Upper lobe of left lung (tissue), 4 donors: ENCODE results near the gene GTPBP4.

ENCODE experiments used
- EP300 ChIP-seq, 4 donors: sonication (generic); formaldehyde crosslinking; IDR thresholded peaks; one replicate each; pipeline ENCODE4 v1.5.1; 2017; ENCODE audit warnings: antibody characterized with exemption in 4 of 4, control low read depth in 2 of 4
- POLR2A ChIP-seq, 4 donors: fragments of 450-650 bp; IDR thresholded peaks; one replicate each; pipeline ENCODE4 v1.5.1; 2016 to 2017; ENCODE audit warnings: antibody characterized with exemption in 4 of 4, mild to moderate bottlenecking in 2 of 4
- POLR2AphosphoS5 ChIP-seq, 2 donors: sonication (generic); formaldehyde crosslinking; IDR thresholded peaks; one replicate each; pipeline ENCODE4 v1.5.1; 2017; ENCODE audit warnings: antibody characterized with exemption in 2 of 2
- TF ChIP-seq, protein P1 (sequence below), 6 experiments: fragments of 450-650 bp in 4 of 6; fragments of 200-600 bp in 2 of 6; sonication (generic) in 2 of 6; IDR thresholded peaks; one replicate each; pipeline ENCODE4 v1.5.1; 2016 to 2019; ENCODE audit warnings: antibody characterized with exemption in 6 of 6

DNA sequence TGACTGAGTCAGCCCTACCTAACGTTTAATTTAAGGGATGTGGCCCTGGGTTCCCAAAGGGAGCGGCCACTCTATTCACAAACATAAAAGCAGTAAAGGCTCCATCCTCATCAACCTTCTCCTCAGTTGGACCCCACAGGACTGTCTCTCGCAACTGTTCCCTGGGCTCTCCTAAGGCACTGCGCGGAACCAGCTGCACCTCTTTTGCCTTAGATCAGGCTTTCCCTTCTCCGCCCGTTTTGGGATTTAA, 689 bp upstream of the GTPBP4 start:
- TF ChIP-seq, protein P1, sequence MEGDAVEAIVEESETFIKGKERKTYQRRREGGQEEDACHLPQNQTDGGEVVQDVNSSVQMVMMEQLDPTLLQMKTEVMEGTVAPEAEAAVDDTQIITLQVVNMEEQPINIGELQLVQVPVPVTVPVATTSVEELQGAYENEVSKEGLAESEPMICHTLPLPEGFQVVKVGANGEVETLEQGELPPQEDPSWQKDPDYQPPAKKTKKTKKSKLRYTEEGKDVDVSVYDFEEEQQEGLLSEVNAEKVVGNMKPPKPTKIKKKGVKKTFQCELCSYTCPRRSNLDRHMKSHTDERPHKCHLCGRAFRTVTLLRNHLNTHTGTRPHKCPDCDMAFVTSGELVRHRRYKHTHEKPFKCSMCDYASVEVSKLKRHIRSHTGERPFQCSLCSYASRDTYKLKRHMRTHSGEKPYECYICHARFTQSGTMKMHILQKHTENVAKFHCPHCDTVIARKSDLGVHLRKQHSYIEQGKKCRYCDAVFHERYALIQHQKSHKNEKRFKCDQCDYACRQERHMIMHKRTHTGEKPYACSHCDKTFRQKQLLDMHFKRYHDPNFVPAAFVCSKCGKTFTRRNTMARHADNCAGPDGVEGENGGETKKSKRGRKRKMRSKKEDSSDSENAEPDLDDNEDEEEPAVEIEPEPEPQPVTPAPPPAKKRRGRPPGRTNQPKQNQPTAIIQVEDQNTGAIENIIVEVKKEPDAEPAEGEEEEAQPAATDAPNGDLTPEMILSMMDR (IDR thresholded peaks at IDR 0.05), result no peak
- TF ChIP-seq POLR2AphosphoS5 (IDR thresholded peaks at IDR 0.05) (no peak), POLR2A (IDR thresholded peaks at IDR 0.05) (no peak), EP300 (IDR thresholded peaks at IDR 0.05) (no peak)
